ENCODE measurements around the gene ERCC1.

The ERCC1 gene

DNA sequence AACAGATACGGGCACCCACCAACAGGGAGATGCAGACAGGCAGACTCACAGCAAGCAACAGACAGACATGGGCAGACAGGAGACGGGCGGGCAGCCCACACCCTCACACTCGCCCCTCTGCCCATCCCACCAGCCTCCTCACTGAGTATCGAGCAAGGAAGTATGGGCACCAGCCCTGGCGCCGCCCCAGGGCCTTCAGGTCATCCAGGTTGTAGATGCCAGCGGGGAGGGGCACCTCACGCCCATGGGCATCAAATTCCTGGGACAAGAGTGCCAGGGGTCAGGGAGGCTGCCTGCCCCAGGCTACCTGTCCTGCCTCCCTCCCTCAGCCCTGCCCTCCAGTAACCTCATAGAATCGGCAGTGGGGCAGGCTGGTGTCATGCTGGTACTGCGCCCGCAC, 59.0 kb downstream of the ERCC1 start:
- no peak for DNase-seq (ENCODE audit: low read depth)

DNA sequence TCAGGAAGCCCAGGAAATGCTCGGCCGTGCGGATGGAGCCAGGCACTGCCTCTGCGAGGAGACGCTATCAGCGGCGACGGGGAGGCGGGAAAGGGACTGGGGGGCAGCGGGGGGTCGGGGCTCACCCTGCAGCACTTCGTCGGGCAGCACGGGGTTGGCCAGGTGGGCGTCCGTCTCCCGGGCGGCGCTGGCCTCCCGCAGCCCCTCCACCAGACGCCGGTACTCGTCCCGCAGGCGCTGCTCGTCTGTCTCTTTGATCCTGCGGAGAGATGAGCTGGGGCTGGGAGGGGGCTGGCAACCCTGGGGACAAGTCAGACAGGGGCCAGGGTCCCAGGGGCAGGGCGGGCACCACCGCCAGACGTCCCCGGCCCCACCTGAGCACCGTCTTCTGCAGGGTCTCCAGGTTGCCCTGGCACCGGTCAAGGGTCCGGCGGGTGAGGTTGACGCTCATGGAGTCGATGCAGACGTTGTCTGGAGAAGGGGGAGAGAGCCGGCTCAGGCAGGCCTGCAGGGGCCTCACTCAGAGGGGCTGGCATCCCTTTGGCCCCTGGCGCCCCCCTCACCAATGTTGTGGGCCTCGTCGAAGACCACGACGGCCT, 59.8 kb downstream of the ERCC1 start:
- no peak for DNase-seq (ENCODE audit: low read depth)

DNA sequence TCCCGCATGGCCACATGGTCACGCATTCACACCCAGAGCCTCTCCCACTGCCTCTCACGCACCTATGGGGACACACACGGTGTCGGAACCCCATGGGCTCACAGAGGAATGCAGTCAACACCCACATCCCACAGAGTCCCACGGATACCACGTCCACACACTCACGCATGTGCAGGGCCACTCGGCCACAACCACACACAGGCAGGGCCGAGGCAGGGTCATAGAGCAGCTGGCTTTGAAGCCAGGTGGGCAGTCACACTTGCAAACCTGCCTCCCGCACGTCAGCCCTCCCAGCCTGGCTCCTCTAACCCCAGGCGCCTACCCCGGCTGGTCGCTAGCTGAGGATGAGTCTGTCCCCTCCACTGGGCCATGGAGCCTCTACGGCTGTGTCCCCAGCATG, 61.4 kb downstream of the ERCC1 start:
- no peak for DNase-seq (ENCODE audit: low read depth)

DNA sequence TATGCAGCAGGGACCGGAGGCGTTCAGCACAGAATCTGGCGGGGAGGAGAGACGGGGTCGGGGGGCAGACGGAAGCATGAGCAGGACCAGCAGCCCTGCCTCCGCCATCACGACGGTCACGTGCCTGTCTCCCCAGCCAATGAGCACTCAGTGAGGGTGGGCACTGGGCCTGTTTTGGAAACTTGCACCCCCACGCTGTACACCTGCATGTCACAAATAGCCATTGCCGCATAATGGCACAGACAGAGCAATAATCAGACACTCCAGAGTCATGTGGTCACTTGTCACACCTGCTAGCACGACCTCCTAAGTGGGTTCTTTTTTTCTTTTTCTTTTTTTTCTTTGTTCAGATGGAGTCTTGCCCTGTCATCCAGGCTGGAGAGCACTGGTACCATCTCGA, 62.1 kb downstream of the ERCC1 start:
- DNase-seq (ENCODE audit: low read depth) = no peak

DNA sequence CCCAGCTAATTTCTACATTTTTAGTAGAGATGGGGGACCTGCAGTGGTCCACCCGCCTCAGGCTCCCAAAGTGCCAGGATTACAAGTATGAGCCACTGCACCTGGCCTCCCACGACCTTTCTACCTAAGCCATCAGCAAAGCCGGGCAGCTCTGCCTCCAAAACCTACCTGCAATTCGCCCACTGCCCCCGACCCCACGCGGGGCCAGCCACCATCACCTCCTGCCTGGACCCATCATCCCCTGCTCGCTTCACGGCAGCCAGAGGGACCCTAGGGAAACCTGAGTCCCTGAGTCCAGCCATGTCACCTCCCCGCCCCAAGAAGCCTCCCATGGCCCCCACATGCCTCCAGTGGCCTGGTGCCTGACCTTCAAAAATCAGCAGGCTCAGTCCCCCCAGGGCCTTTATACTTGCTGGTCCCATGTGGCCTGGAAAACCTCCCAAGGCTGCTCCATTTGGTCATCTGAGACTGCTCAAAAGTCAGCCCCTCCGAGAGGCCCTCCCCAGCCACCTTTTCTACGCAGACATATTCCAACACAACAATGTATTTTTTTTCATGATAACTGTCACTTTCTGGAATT, 65.4 kb downstream of the ERCC1 start:
- no peak for DNase-seq (ENCODE audit: low read depth)

DNA sequence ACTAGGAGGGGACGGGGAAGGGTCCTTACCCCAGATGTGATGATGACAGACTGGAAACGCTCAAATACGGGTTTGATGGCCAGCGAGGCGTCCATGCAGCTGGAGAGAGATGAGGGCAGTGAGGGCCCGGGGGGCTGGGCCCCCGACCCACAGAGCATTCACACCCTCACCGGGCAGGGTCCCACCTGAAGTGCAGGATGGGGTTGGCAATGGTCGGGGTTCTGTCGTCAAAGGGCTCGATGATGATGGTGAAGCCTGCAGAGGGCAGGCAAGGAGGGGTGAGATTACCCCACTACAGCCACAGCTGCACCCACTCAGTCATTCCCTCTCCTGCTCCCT, 66.3 kb downstream of the ERCC1 start:
- no peak for DNase-seq (ENCODE audit: low read depth)

Data from ELR (cell line).